SK-N-MC (cell line): ENCODE measurements around the gene THADA.

Source experiments
- EZH2 ChIP-seq: fragments of 200-600 bp; sonication (generic); IDR thresholded peaks from one replicate; pipeline ENCODE4 v1.6.1; 2017; ENCODE audit warnings: antibody characterized with exemption
- POLR2AphosphoS5 ChIP-seq: IDR thresholded peaks from 2 replicates; pipeline ENCODE4 v1.6.1; 2012; ENCODE audit warnings: mild to moderate bottlenecking, low read depth, low read length, borderline replicate concordance

- no peak for TF ChIP-seq EZH2
- TF ChIP-seq POLR2AphosphoS5 = no peak
Measured at GRCh38 chr2:43327119-43327518, 268.7 kb downstream of the THADA start.
